HG02852 (cell line): Measurements from ENCODE around the gene ZBTB49.

Source experiments
- ATAC-seq: cut with Tn5 transposase; IDR thresholded peaks from one replicate; pipeline ENCODE4 v1.9.1; 2021; ENCODE audit warnings: mild to moderate bottlenecking, moderate library complexity; ENCODE audit not compliant: unreplicated experiment

Gene ZBTB49

DNA sequence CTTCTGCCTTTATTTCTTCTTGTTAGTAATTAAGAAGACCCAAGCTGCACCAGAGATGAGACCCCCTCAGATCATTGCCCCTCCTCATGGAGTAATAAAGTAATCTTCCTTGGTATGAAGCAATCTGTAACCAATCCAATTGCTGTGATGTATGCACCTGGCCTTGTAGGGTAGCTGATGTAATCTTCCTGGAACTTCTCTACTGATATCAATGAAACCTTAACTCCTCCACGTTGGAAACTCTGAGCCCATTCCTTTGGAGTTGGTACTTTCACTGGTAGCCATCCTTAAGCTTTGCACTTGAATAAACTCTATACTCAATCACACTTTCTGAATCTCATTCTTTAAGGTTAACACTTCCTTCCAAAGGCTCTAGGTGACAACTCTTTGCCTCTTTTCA is 65.3 kb downstream of the ZBTB49 start:
- no peak for ATAC-seq

DNA sequence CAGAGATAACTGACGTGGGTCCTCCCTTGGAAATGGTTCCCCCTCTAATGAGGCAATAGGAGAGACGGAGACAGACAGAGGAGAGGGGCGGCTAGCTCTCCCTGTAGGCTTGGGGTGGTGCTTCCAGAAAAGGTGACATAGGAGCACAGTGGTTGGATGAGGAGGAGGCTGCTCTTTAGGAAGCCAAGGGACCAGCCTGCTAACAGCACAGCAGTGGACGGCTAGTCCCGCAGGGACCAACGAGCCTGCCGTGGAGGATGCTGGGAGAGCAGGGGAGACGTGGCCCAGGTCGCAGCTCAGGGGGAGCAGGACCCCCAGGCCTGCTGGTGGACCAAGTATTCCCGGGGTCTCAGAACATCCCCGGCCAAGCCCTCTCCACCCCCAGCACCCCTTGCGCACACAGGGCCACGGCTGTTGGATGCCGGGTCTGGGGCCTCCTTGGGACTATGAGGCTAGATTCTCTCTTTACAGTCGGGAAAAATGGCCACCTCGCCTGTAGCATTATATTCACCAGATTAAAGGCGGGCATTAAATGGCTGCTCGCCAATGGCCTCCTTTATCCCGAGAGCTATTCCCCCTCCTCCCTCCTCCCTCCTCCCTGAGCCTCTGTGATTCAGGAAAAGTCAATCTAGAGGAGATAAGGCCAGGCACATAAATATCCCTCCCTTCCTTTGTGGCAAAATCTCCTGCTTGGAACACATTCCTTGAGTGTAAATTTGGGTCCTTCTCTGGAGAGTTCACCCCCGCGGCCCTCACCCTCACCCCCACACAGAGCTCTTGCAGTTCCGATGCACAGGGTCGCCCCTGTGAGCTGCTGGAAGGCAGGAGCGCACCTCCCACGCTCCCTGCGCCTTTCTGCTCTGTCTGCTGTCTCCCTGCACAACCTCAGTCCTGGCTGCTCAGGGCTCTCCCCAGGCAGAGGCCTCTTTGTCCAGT is 66.3 kb downstream of the ZBTB49 start:
- no peak for ATAC-seq

DNA sequence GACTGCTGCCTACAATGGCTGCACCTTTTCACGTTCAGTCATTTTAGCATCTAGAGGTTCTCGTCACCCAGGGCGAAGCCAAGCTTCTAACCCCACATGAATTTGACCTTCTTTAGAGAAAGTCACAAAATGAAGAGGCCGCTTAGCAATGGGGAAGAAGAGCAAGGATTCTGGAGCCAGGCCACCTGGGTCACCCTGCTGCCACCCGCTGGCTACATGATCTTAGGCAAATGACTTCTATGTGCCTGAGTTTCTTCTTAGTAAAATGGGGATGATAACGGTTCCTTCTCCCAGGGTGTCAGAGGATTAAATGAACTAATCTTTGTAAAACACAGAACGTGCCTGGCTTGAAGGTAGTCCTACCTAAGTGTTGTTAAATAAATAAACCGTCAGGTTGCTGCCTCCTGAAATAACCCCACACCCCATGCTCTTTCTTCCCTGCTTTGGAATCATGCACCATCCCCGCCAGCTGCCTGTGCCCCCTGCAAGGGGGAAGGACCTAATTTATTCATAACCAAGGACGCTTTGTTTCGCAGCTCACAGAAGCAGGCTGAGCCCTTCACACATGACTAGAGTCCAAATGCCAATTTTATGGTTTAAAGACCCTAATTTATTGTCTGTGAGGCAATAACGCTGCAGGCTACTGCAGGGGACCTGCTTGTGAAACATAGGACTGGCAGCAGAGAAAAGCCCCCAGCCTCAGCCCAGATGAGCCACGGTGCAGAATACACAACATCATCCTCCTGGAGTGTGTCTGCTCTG is 68.2 kb downstream of the ZBTB49 start:
- no peak for ATAC-seq

DNA sequence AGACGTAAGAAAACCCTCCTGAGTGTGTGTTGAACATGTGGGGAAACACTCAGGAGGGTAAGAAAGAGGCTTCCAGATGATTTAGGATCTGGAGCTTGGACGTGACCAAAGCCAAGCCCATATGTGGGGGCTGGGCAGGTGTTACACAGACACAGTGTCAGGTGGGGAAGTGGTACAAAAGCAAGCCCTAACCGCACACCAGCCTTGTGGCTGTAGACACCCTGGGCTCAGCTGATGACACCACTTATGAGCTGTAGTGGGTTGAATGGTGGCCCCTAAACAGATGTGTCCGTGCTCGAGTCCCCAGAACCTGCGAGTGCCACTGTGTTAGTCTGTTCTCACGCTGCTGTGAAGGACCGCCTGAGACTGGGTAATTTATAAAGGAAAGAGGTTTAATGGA is 71.8 kb downstream of the ZBTB49 start:
- no peak for ATAC-seq

DNA sequence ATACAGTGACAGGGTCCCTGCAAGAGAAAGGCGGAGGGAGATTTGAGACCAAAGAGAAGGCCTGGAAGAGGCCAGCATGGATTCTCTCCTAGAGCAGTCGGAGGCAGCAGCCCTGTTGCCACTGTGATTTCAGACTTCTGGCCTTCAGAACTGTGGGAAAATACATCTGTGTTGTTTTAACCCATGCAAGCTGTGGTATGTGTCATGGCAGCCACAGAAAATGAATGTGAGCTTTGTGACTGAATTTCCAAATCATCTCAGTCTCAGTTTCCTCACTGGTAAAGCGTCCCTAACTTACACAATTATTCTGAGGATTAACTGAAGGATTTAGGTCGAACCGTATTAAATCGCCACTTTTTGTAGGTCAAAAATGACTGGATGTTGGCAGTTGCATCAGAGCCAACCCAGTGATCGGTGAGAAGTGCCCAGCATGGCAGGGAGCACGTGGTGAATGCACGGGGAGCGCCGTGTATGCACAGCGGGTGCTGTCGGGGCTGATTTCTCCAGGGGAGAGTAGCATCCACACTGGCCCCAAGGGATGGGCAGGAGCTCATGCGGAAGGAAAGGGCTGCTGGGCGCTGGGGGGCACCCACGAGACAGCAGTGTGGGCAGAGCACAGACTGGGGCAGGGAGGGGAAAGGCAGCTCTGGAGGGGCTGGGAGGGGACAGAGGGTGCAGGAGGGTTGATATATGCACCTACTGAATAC is 73.1 kb downstream of the ZBTB49 start:
- ATAC-seq, result no peak

DNA sequence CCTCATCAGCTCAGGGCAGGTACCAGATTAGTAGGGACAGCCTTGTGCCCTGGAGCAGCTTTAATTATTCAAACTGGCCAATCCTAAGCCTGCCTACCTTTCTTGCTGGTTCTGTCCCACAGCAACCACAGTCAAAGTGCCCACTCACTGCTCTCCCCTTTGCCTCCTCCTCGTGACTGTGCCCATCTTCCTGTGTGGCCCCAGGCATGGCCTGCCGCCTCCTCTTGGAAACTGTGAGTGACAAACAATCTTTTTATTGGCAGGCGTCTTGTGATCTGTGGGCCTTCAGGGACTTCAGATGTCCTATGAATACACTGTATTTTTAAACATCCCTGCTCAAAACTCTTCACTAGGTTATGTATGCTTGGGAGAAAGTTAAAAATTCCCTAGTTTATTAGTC is 74.0 kb downstream of the ZBTB49 start:
- ATAC-seq, result no peak

DNA sequence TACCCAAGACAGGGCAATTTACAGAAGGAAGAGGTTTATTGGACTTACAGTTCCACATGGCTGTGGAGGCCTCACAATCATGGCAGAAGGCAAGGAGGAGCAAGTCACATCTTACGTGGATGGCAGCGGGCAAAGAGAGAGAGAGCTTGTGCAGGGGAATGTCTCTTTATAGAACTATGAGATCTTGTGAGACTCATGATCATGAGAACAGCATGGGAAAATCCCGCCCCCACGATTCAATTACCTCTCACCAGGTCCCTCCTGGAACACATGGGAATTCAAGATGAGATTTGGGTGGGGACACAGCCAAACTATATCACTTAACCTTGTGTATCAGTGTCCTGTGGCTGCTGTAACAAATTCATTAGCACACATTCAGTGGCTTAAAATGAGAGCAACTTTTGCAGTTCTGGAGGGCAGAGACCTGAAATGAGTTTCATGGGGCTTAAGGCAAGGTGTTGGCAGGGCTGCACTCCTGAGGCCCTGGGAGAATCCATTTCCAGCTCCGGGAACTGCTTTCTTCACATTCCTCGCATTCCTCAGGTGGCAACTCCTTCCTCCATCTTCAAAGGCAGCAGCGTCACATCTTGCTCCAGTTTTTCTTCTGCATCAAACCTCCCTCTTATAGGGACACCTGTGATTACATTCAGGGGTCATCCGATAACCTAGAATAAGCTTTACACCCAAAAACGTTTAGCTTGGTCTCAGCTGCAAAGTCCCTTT is 74.6 kb downstream of the ZBTB49 start:
- ATAC-seq, result no peak

DNA sequence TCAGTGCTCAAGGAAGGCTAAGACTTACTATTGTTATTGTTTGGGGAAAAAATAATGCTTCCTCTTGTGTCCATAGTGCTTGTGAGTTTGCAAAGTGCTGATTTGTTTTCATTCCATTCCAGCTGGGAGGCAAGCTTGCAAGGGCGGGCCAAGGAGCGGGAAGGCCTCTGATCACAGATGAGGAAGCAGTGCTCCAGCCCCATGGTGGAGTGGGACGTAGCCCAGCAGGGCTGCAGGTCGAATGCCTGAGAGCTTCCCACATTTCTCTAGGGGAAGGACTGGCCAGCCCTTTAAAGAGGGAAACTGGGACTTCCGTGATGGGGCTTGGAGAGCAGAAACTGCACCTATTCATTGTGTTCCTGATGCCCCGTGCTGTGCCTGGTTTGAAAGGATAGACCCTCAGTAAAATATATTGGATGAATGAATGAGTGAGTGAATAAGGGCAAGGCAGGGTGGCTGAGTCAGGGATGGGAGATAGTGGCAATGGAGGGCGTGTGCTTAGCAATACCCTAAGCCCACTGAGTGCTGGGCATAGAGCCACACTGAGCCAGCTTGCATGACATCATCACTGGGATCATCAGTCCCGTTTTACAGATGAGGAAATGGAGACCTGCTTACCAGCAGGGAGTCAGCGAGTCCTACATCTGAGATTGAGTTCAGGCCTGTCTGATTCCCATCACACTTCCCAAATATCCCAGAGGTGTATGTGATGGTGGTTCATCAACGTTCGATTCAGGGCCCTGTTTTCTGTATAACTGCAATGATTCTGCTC is 78.9 kb downstream of the ZBTB49 start:
- no peak for ATAC-seq
